ENCODE measurements around the gene SPAG6. TPM values are rescaled to one million over a fixed set of nuclear protein-coding genes. Genes with fewer than 3 reads are reported as not detected.

SPAG6 gene
- total and polyA plus RNA-seq, 10 donors: 0.11 TPM; not detected in 9

DNA sequence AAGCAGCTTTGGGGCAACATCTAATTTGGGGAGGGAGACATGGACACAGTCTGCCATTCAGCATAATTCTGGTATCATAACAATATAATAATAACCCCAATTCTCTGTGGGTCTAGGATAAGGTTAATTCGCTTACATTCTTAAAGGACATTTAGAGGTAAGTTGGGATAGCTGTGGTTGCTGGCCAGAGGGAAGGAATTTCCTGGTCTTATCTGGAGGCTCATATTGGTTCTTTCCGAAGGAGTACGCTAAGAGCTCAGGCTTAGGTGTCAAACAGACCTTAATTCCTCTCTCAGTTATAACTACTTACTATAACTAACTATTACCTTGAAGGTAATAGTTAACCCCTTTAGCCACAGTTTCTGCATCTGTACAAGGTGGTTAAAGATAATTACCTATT, 68.8 kb downstream of the SPAG6 start:
- H3K27me3 ChIP-seq (replicated peaks in 1 of 7): no peaks in the 10 kb centered on the region
- no peak overlapping the region for H3K4me3 ChIP-seq
- TF ChIP-seq POLR2A (IDR thresholded peaks at IDR 0.05): no peak
- no peak for TF ChIP-seq POLR2AphosphoS5 (IDR thresholded peaks at IDR 0.05)
- TF ChIP-seq, protein P1, sequence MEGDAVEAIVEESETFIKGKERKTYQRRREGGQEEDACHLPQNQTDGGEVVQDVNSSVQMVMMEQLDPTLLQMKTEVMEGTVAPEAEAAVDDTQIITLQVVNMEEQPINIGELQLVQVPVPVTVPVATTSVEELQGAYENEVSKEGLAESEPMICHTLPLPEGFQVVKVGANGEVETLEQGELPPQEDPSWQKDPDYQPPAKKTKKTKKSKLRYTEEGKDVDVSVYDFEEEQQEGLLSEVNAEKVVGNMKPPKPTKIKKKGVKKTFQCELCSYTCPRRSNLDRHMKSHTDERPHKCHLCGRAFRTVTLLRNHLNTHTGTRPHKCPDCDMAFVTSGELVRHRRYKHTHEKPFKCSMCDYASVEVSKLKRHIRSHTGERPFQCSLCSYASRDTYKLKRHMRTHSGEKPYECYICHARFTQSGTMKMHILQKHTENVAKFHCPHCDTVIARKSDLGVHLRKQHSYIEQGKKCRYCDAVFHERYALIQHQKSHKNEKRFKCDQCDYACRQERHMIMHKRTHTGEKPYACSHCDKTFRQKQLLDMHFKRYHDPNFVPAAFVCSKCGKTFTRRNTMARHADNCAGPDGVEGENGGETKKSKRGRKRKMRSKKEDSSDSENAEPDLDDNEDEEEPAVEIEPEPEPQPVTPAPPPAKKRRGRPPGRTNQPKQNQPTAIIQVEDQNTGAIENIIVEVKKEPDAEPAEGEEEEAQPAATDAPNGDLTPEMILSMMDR (IDR thresholded peaks at IDR 0.05 in 8 of 11, conservative IDR thresholded peaks at IDR 0.05 in 3 of 11): no peak
- no peak overlapping the region for H3K27ac ChIP-seq
- 92 to 97% (median 94%) methylated on average over 3 of the region's 3 CpGs for WGBS, 5 donors
- H3K4me1 ChIP-seq: no peaks in the 10 kb centered on the region
- intact Hi-C loops (cut with DNase I; ENCODE audit: low total_unique reads): no loop called here
- H3K36me3 ChIP-seq: no peaks in the 10 kb centered on the region
- H3K9me3 ChIP-seq: no peaks in the 10 kb centered on the region
- no peak for DNase-seq

DNA sequence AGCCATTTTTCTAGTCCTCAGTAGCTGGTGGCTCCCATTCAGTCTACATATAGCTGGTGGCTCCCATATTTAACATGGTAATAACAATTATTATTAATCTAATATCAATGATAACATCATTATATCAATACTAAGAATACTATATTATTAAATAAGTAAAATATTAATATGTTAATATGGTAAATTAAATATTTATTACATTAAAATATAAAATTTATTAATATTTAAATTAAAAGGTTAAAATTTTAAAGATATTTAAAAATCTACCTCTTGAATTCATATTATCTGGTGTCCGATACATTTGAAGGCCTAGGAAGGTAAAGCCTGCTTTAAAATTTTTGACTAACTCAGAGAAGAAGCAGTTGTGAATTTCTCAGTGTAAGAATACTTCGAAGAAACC, 69.8 kb downstream of the SPAG6 start:
- DNase-seq: no peak
- Histone ChIP-seq H3K9me3 (no peaks in the 10 kb centered on the region), H3K27me3 (replicated peaks in 1 of 7) (no peaks in the 10 kb centered on the region), H3K4me1 (no peaks in the 10 kb centered on the region), H3K36me3 (no peaks in the 10 kb centered on the region), H3K27ac (no peak overlapping the region), H3K4me3 (no peak overlapping the region)
- TF ChIP-seq, protein P1 (IDR thresholded peaks at IDR 0.05 in 8 of 11, conservative IDR thresholded peaks at IDR 0.05 in 3 of 11): no peak
- TF ChIP-seq POLR2AphosphoS5 (IDR thresholded peaks at IDR 0.05) (no peak), POLR2A (IDR thresholded peaks at IDR 0.05) (no peak)
- intact Hi-C loops (cut with DNase I; ENCODE audit: low total_unique reads): no loop called here
- 84 to 98% (median 95%) methylated on average over 2 of the region's 2 CpGs for WGBS, 5 donors

DNA sequence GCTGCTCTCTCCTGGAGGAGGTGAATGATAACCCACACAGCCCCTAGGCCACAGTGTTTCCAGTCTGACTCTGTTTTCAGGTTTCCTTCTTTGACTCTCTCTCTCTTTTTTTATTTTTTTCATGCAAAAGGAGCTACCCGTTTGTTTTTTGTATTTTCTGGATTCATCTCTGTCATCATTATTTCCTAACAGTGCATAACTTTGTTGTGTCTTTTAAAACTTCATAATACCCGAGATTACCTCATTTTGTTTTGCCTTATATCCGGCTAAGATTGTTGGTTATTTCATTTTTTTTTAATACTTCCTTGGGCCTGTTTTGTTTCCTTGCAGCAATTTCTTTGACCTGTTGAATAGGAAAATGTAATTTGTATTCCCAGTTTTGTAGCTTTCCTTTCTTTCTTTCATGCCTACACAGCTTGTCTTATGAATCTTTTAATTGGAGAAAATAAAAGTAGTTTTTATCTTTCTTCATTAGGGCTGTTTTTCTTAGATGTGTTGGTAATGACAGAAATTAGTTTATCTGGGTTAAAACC, 72.5 kb downstream of the SPAG6 start:
- Histone ChIP-seq H3K9me3 (no peaks in the 10 kb centered on the region), H3K4me1 (no peaks in the 10 kb centered on the region), H3K4me3 (no peak overlapping the region), H3K27ac (no peak overlapping the region), H3K36me3 (no peaks in the 10 kb centered on the region), H3K27me3 (replicated peaks in 1 of 7) (no peaks in the 10 kb centered on the region)
- intact Hi-C loops (cut with DNase I; ENCODE audit: low total_unique reads): no loop called here
- TF ChIP-seq, protein P1 (IDR thresholded peaks at IDR 0.05 in 8 of 11, conservative IDR thresholded peaks at IDR 0.05 in 3 of 11): no peak
- TF ChIP-seq POLR2A (IDR thresholded peaks at IDR 0.05) (no peak), POLR2AphosphoS5 (IDR thresholded peaks at IDR 0.05) (no peak)
- 64 to 84% (median 77%) methylated on average over 3 of the region's 3 CpGs for WGBS, 5 donors
- no peak for DNase-seq

DNA sequence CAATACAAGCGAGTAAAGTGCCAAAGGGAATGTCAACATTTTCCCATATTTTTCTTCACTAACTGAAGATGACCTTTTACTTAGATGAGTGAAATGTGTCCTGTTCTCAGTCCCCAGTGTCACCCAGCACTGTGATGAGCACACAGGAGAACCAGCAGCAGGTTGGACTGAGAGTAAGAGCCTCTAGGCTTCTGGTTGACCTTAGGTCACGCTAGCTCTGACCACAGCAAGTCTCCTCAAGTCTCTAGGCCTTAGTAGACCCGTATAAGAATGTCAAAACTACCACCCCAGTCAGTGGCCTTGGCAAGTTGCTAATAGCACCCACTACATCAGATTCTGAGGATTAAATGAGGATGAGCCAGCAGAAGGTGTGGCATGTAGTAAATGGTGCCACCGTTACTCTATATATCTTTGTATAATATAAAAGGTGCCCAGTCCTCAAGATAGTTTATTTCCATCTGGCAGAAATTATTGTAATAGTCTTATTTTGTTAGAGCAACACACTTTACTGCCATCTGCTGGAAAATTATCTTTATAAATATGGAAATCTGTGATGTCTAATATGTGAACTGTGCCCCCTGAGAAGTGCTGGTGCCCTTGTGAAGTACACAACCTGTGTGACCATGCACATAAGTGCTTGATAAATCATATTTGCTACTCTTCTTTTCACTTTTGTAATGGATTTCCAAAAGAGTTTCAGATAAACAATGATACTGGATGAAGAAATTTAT, 75.7 kb downstream of the SPAG6 start:
- 87 to 93% (median 88%) methylated on average over 4 of the region's 4 CpGs for WGBS, 5 donors
- Histone ChIP-seq H3K36me3 (no peaks in the 10 kb centered on the region), H3K27me3 (replicated peaks in 1 of 7) (no peaks in the 10 kb centered on the region), H3K9me3 (no peaks in the 10 kb centered on the region), H3K4me1 (no peaks in the 10 kb centered on the region), H3K27ac (no peak overlapping the region), H3K4me3 (no peak overlapping the region)
- DNase-seq: no peak
- intact Hi-C loops (cut with DNase I; ENCODE audit: low total_unique reads): no loop called here
- no peak for TF ChIP-seq POLR2AphosphoS5 (IDR thresholded peaks at IDR 0.05)
- TF ChIP-seq, protein P1 (IDR thresholded peaks at IDR 0.05 in 8 of 11, conservative IDR thresholded peaks at IDR 0.05 in 3 of 11): peak in 3 of 11 experiments; percentile 17 to 35 (median 21)

Data from spleen (tissue), 11 donors.